ENCODE results near the gene ABCC8.
A peak's percentile ranks its signal among the peaks of the same experiment; 100 is the strongest.

The ABCC8 gene

GRCh38 chr11:17506942-17507341, 30.3 kb upstream of the ABCC8 start:
- Histone ChIP-seq H3K27me3 (replicated peaks in 2 of 5; ENCODE audit: control insufficient read depth in 4 of 5, insufficient read depth in 5 of 5, low read length in 4 of 5) (peaks cover 0 to 8% (median 3%) of the 10 kb centered on the region in 5 experiments), H3K4me1 (ENCODE audit: control extremely low read depth in 1 of 4, control insufficient read depth in 4 of 4, insufficient read depth in 4 of 4, low read length in 3 of 4) (no peaks in the 10 kb centered on the region), H3K9me3 (ENCODE audit: control extremely low read depth in 1 of 5, control insufficient read depth in 4 of 5, insufficient read depth in 2 of 5, low read depth in 1 of 5, low read length in 4 of 5) (no peaks in the 10 kb centered on the region), H3K27ac (ENCODE audit: insufficient read depth in 1 of 2, low read depth in 1 of 2, low read length in 2 of 2, poor library complexity in 1 of 2, severe bottlenecking in 2 of 2) (no peak overlapping the region), H3K36me3 (ENCODE audit: control insufficient read depth in 4 of 4, insufficient read depth in 4 of 4, low read length in 3 of 4) (no peaks in the 10 kb centered on the region), H3K4me3 (ENCODE audit: control insufficient read depth in 1 of 7, extremely low read depth in 1 of 7, insufficient read depth in 4 of 7, low read depth in 2 of 7, low read length in 6 of 7) (no peak overlapping the region)
- ChIA-PET POLR2A (no interaction called here), CTCF (interaction anchor here (0.6 to 11.4 kb wide), 9 partner anchors 10 to 277 kb away, joined by 3 to 220 read pairs (median 5); partner anchors contain the start of gene KCNJ11)
- 88% methylated on average over 3 of the region's 3 CpGs for WGBS (ENCODE audit: insufficient coverage)
- peak in 1 of 3 donors; percentile 26 for DNase-seq

GRCh38 chr11:17506314-17506713, 29.7 kb upstream of the ABCC8 start:
- DNase-seq = no peak
- H3K9me3 ChIP-seq (ENCODE audit: control extremely low read depth in 1 of 5, control insufficient read depth in 4 of 5, insufficient read depth in 2 of 5, low read depth in 1 of 5, low read length in 4 of 5) = no peaks in the 10 kb centered on the region
- no peaks in the 10 kb centered on the region for H3K36me3 ChIP-seq (ENCODE audit: control insufficient read depth in 4 of 4, insufficient read depth in 4 of 4, low read length in 3 of 4)
- WGBS (ENCODE audit: insufficient coverage) = 89% methylated on average over 4 of the region's 6 CpGs
- H3K27ac ChIP-seq (ENCODE audit: insufficient read depth in 1 of 2, low read depth in 1 of 2, low read length in 2 of 2, poor library complexity in 1 of 2, severe bottlenecking in 2 of 2) = no peak overlapping the region
- POLR2A ChIA-PET = no interaction called here
- H3K4me1 ChIP-seq (ENCODE audit: control extremely low read depth in 1 of 4, control insufficient read depth in 4 of 4, insufficient read depth in 4 of 4, low read length in 3 of 4) = no peaks in the 10 kb centered on the region
- peaks cover 0 to 8% (median 3%) of the 10 kb centered on the region in 5 experiments for H3K27me3 ChIP-seq (replicated peaks in 2 of 5; ENCODE audit: control insufficient read depth in 4 of 5, insufficient read depth in 5 of 5, low read length in 4 of 5)
- CTCF ChIA-PET = interaction anchor here (0.6 to 11.4 kb wide), 14 partner anchors 9 to 306 kb away, joined by 3 to 220 read pairs (median 4); partner anchors contain the start of gene KCNJ11
- no peak overlapping the region for H3K4me3 ChIP-seq (ENCODE audit: control insufficient read depth in 1 of 7, extremely low read depth in 1 of 7, insufficient read depth in 4 of 7, low read depth in 2 of 7, low read length in 6 of 7)

- ChIA-PET POLR2A (no interaction called here), CTCF (interaction anchor here (0.7 to 11.4 kb wide), 14 partner anchors 12 to 272 kb away, joined by 3 to 220 read pairs (median 6); no protein-coding TSS in a partner anchor)
- Histone ChIP-seq H3K9me3 (ENCODE audit: control extremely low read depth in 1 of 5, control insufficient read depth in 4 of 5, insufficient read depth in 2 of 5, low read depth in 1 of 5, low read length in 4 of 5) (no peaks in the 10 kb centered on the region), H3K4me1 (ENCODE audit: control extremely low read depth in 1 of 4, control insufficient read depth in 4 of 4, insufficient read depth in 4 of 4, low read length in 3 of 4) (no peaks in the 10 kb centered on the region), H3K36me3 (ENCODE audit: control insufficient read depth in 4 of 4, insufficient read depth in 4 of 4, low read length in 3 of 4) (no peaks in the 10 kb centered on the region), H3K27ac (ENCODE audit: insufficient read depth in 1 of 2, low read depth in 1 of 2, low read length in 2 of 2, poor library complexity in 1 of 2, severe bottlenecking in 2 of 2) (no peak overlapping the region), H3K27me3 (replicated peaks in 2 of 5; ENCODE audit: control insufficient read depth in 4 of 5, insufficient read depth in 5 of 5, low read length in 4 of 5) (peaks cover 0 to 4% (median 3%) of the 10 kb centered on the region in 5 experiments), H3K4me3 (ENCODE audit: control insufficient read depth in 1 of 7, extremely low read depth in 1 of 7, insufficient read depth in 4 of 7, low read depth in 2 of 7, low read length in 6 of 7) (no peak overlapping the region)
- WGBS (ENCODE audit: insufficient coverage) = 60% methylated on average over 1 of the region's 4 CpGs
- DNase-seq = no peak
Observed at GRCh38 chr11:17505146-17505545, 28.5 kb upstream of the ABCC8 start.

GRCh38 chr11:17504330-17505107, 27.9 kb upstream of the ABCC8 start:
- Histone ChIP-seq H3K36me3 (ENCODE audit: control insufficient read depth in 4 of 4, insufficient read depth in 4 of 4, low read length in 3 of 4) (no peaks in the 10 kb centered on the region), H3K4me1 (ENCODE audit: control extremely low read depth in 1 of 4, control insufficient read depth in 4 of 4, insufficient read depth in 4 of 4, low read length in 3 of 4) (no peaks in the 10 kb centered on the region), H3K4me3 (ENCODE audit: control insufficient read depth in 1 of 7, extremely low read depth in 1 of 7, insufficient read depth in 4 of 7, low read depth in 2 of 7, low read length in 6 of 7) (no peak overlapping the region), H3K27ac (ENCODE audit: insufficient read depth in 1 of 2, low read depth in 1 of 2, low read length in 2 of 2, poor library complexity in 1 of 2, severe bottlenecking in 2 of 2) (no peak overlapping the region), H3K27me3 (replicated peaks in 2 of 5; ENCODE audit: control insufficient read depth in 4 of 5, insufficient read depth in 5 of 5, low read length in 4 of 5) (peaks cover 0 to 3% (median 2%) of the 10 kb centered on the region in 5 experiments), H3K9me3 (ENCODE audit: control extremely low read depth in 1 of 5, control insufficient read depth in 4 of 5, insufficient read depth in 2 of 5, low read depth in 1 of 5, low read length in 4 of 5) (no peaks in the 10 kb centered on the region)
- CTCF ChIA-PET = interaction anchor here (0.6 to 11.4 kb wide), 21 partner anchors 8 to 275 kb away, joined by 3 to 220 read pairs (median 6); partner anchors contain the start of gene KCNJ11
- 38% methylated on average over 8 of the region's 9 CpGs for WGBS (ENCODE audit: insufficient coverage)
- POLR2A ChIA-PET = no interaction called here
- DNase-seq = peak; percentile 67 to 85 (median 79)

- no peak for DNase-seq
- CTCF ChIA-PET = interaction anchor here (1.0 to 11.4 kb wide), 12 partner anchors 10 to 683 kb away, joined by 3 to 220 read pairs (median 5); partner anchors contain the start of gene KCNJ11
- Histone ChIP-seq H3K36me3 (ENCODE audit: control insufficient read depth in 4 of 4, insufficient read depth in 4 of 4, low read length in 3 of 4) (no peaks in the 10 kb centered on the region), H3K4me1 (ENCODE audit: control extremely low read depth in 1 of 4, control insufficient read depth in 4 of 4, insufficient read depth in 4 of 4, low read length in 3 of 4) (no peaks in the 10 kb centered on the region), H3K4me3 (ENCODE audit: control insufficient read depth in 1 of 7, extremely low read depth in 1 of 7, insufficient read depth in 4 of 7, low read depth in 2 of 7, low read length in 6 of 7) (no peak overlapping the region), H3K27me3 (replicated peaks in 2 of 5; ENCODE audit: control insufficient read depth in 4 of 5, insufficient read depth in 5 of 5, low read length in 4 of 5) (peaks cover 0 to 2% (median 0%) of the 10 kb centered on the region in 5 experiments), H3K9me3 (ENCODE audit: control extremely low read depth in 1 of 5, control insufficient read depth in 4 of 5, insufficient read depth in 2 of 5, low read depth in 1 of 5, low read length in 4 of 5) (no peaks in the 10 kb centered on the region), H3K27ac (ENCODE audit: insufficient read depth in 1 of 2, low read depth in 1 of 2, low read length in 2 of 2, poor library complexity in 1 of 2, severe bottlenecking in 2 of 2) (no peak overlapping the region)
- WGBS (ENCODE audit: insufficient coverage) = 100% methylated on average over 1 of the region's 4 CpGs
- POLR2A ChIA-PET = no interaction called here
Observed at GRCh38 chr11:17502630-17503029, 26.0 kb upstream of the ABCC8 start.

- H3K27me3 ChIP-seq (replicated peaks in 2 of 5; ENCODE audit: control insufficient read depth in 4 of 5, insufficient read depth in 5 of 5, low read length in 4 of 5) = peaks cover 0 to 4% (median 0%) of the 10 kb centered on the region in 5 experiments
- ChIA-PET CTCF (interaction anchor here (0.5 to 11.4 kb wide), 4 partner anchors 8 to 117 kb away, joined by 3 to 220 read pairs (median 4); partner anchors contain the start of gene KCNJ11), POLR2A (no interaction called here)
- H3K27ac ChIP-seq (ENCODE audit: insufficient read depth in 1 of 2, low read depth in 1 of 2, low read length in 2 of 2, poor library complexity in 1 of 2, severe bottlenecking in 2 of 2) = no peak overlapping the region
- H3K36me3 ChIP-seq (ENCODE audit: control insufficient read depth in 4 of 4, insufficient read depth in 4 of 4, low read length in 3 of 4) = no peaks in the 10 kb centered on the region
- H3K9me3 ChIP-seq (ENCODE audit: control extremely low read depth in 1 of 5, control insufficient read depth in 4 of 5, insufficient read depth in 2 of 5, low read depth in 1 of 5, low read length in 4 of 5) = no peaks in the 10 kb centered on the region
- 97% methylated on average over 11 of the region's 12 CpGs for WGBS (ENCODE audit: insufficient coverage)
- H3K4me1 ChIP-seq (ENCODE audit: control extremely low read depth in 1 of 4, control insufficient read depth in 4 of 4, insufficient read depth in 4 of 4, low read length in 3 of 4) = no peaks in the 10 kb centered on the region
- no peak for DNase-seq
- no peak overlapping the region for H3K4me3 ChIP-seq (ENCODE audit: control insufficient read depth in 1 of 7, extremely low read depth in 1 of 7, insufficient read depth in 4 of 7, low read depth in 2 of 7, low read length in 6 of 7)
Observed at GRCh38 chr11:17500673-17501072, 24.0 kb upstream of the ABCC8 start.

- no peaks in the 10 kb centered on the region for H3K36me3 ChIP-seq (ENCODE audit: control insufficient read depth in 4 of 4, insufficient read depth in 4 of 4, low read length in 3 of 4)
- H3K4me3 ChIP-seq (ENCODE audit: control insufficient read depth in 1 of 7, extremely low read depth in 1 of 7, insufficient read depth in 4 of 7, low read depth in 2 of 7, low read length in 6 of 7) = no peak overlapping the region
- POLR2A ChIA-PET = no interaction called here
- 90% methylated on average over 5 of the region's 5 CpGs for WGBS (ENCODE audit: insufficient coverage)
- H3K27ac ChIP-seq (ENCODE audit: insufficient read depth in 1 of 2, low read depth in 1 of 2, low read length in 2 of 2, poor library complexity in 1 of 2, severe bottlenecking in 2 of 2) = no peak overlapping the region
- no peak for DNase-seq
- no peaks in the 10 kb centered on the region for H3K4me1 ChIP-seq (ENCODE audit: control extremely low read depth in 1 of 4, control insufficient read depth in 4 of 4, insufficient read depth in 4 of 4, low read length in 3 of 4)
- H3K9me3 ChIP-seq (ENCODE audit: control extremely low read depth in 1 of 5, control insufficient read depth in 4 of 5, insufficient read depth in 2 of 5, low read depth in 1 of 5, low read length in 4 of 5) = no peaks in the 10 kb centered on the region
- CTCF ChIA-PET = interaction anchor here (1.9 to 11.4 kb wide), 2 partner anchors 10 to 114 kb away, joined by 6 to 220 read pairs; no protein-coding TSS in a partner anchor
- peaks cover 0 to 4% (median 0%) of the 10 kb centered on the region in 5 experiments for H3K27me3 ChIP-seq (replicated peaks in 2 of 5; ENCODE audit: control insufficient read depth in 4 of 5, insufficient read depth in 5 of 5, low read length in 4 of 5)
Observed at GRCh38 chr11:17498475-17498874, 21.8 kb upstream of the ABCC8 start.
